WTC11 (cell line): ENCODE data around the gene ITPKB. TPM values are rescaled to one million over a fixed set of nuclear protein-coding genes. Genes with fewer than 3 reads are reported as not detected.

ENCODE experiments used
- ATAC-seq: fragments of 200-7000 bp; cut with Tn5 transposase; 2 replicates; pipeline ENCODE4 v1.10.0; 2021; ENCODE audit warnings: mild to moderate bottlenecking, moderate library complexity
- CTCF ChIA-PET: fragments of 300-600 bp; sonication (Branson Sonifier 250); formaldehyde crosslinking; loops from one replicate; lab custom pipeline; 2021; ENCODE audit warnings: antibody characterized with exemption; lab: Charles Lee
- POLR2A ChIA-PET: fragments of 350-600 bp; sonication (Branson Sonifier 250); formaldehyde crosslinking; loops from one replicate; lab custom pipeline; 2021; ENCODE audit warnings: antibody characterized with exemption; lab: Charles Lee
- DNase-seq: peaks from one replicate; pipeline ENCODE4 v3.0.0; 2021; ENCODE audit warnings: low spot score
- H3K27ac Mint-ChIP-seq: 2 replicates; pipeline ENCODE4 v1.8.0; 2021; ENCODE audit warnings: mixed read lengths
- H3K27me3 Mint-ChIP-seq: 2 replicates; pipeline ENCODE4 v1.8.0; 2021; ENCODE audit warnings: low read depth, mild to moderate bottlenecking, moderate library complexity, mixed read lengths
- H3K36me3 Mint-ChIP-seq: 2 replicates; pipeline ENCODE4 v1.8.0; 2021; ENCODE audit warnings: mixed read lengths
- H3K4me1 Mint-ChIP-seq: 2 replicates; pipeline ENCODE4 v1.8.0; 2022; ENCODE audit warnings: mixed read lengths
- H3K4me3 Mint-ChIP-seq: 2 replicates; pipeline ENCODE4 v1.8.0; 2021; ENCODE audit warnings: mild to moderate bottlenecking, moderate library complexity, mixed read lengths
- H3K9me3 Mint-ChIP-seq: 2 replicates; pipeline ENCODE4 v1.8.0; 2021; ENCODE audit warnings: mixed read lengths
- AFF4 ChIP-seq: sonication (generic); formaldehyde crosslinking; IDR thresholded peaks from 2 replicates; pipeline ENCODE4 v1.8.1; 2023; ENCODE audit warnings: mild to moderate bottlenecking, missing genetic modification reagents, borderline replicate concordance
- ARID4B ChIP-seq: sonication (generic); formaldehyde crosslinking; IDR thresholded peaks from 2 replicates; pipeline ENCODE4 v1.8.0; 2023; ENCODE audit warnings: missing genetic modification reagents, mild to moderate bottlenecking, borderline replicate concordance
- ATF1 ChIP-seq: sonication (generic); formaldehyde crosslinking; IDR thresholded peaks from 2 replicates; pipeline ENCODE4 v1.8.1; 2023; ENCODE audit warnings: mild to moderate bottlenecking, moderate library complexity, missing genetic modification reagents
- ATF2 ChIP-seq: sonication (generic); formaldehyde crosslinking; IDR thresholded peaks from 2 replicates; pipeline ENCODE4 v1.8.1; 2022; ENCODE audit warnings: low read depth, missing genetic modification reagents, borderline replicate concordance
- CREM ChIP-seq: sonication (generic); formaldehyde crosslinking; IDR thresholded peaks from 2 replicates; pipeline ENCODE4 v1.8.1; 2022; ENCODE audit warnings: mild to moderate bottlenecking, missing genetic modification reagents, moderate library complexity
- E2F5 ChIP-seq: sonication (generic); formaldehyde crosslinking; IDR thresholded peaks from 2 replicates; pipeline ENCODE4 v1.8.1; 2022; ENCODE audit warnings: mild to moderate bottlenecking, moderate library complexity, missing genetic modification reagents
- GABPB1 ChIP-seq: sonication (generic); formaldehyde crosslinking; IDR thresholded peaks from 2 replicates; pipeline ENCODE4 v1.8.1; 2023; ENCODE audit warnings: mild to moderate bottlenecking, missing genetic modification reagents
- GRHL2 ChIP-seq: fragments of 250-450 bp; sonication (Bioruptor Pico); IDR thresholded peaks from 2 replicates; pipeline ENCODE4 v1.8.0; 2022; ENCODE audit warnings: mild to moderate bottlenecking, moderate library complexity; ENCODE audit not compliant: insufficient replicate concordance, severe bottlenecking
- GTF2I ChIP-seq: fragments of 250-450 bp; sonication (Bioruptor Pico); conservative IDR thresholded peaks from 2 replicates; pipeline ENCODE4 v1.4.0; 2021; ENCODE audit warnings: mild to moderate bottlenecking
- MYBL2 ChIP-seq: sonication (generic); formaldehyde crosslinking; IDR thresholded peaks from 2 replicates; pipeline ENCODE4 v1.8.1; 2023; ENCODE audit warnings: mild to moderate bottlenecking, moderate library complexity, missing genetic modification reagents
- NFATC4 ChIP-seq: fragments of 250-450 bp; sonication (Bioruptor Pico); IDR thresholded peaks from 2 replicates; pipeline ENCODE4 v1.9.0; 2021; ENCODE audit warnings: mild to moderate bottlenecking
- PRRX2 ChIP-seq: fragments of 250-450 bp; sonication (Bioruptor Pico); IDR thresholded peaks from 2 replicates; pipeline ENCODE4 v1.8.0; 2021; ENCODE audit warnings: mild to moderate bottlenecking
- ZNF671 ChIP-seq: fragments of 250-450 bp; sonication (Bioruptor Pico); IDR thresholded peaks from 2 replicates; pipeline ENCODE4 v1.8.0; 2021; ENCODE audit warnings: mild to moderate bottlenecking
- ZSCAN18 ChIP-seq: fragments of 250-450 bp; sonication (Bioruptor Pico); IDR thresholded peaks from 2 replicates; pipeline ENCODE4 v2.1.2; 2022; ENCODE audit warnings: mild to moderate bottlenecking, moderate library complexity
- total RNA-seq: library from RNA; stranded (reverse); gene quantifications from 3 replicates; pipeline ENCODE4 v1.2.3, GENCODE V29; 2021
- TF ChIP-seq, protein P1 (sequence below): sonication (generic); formaldehyde crosslinking; IDR thresholded peaks from 2 replicates; pipeline ENCODE4 v1.8.0; 2022; ENCODE audit warnings: mild to moderate bottlenecking, missing genetic modification reagents

Gene ITPKB
- total RNA-seq, 1 experiment from 2014 or later = 15.6 TPM

DNA sequence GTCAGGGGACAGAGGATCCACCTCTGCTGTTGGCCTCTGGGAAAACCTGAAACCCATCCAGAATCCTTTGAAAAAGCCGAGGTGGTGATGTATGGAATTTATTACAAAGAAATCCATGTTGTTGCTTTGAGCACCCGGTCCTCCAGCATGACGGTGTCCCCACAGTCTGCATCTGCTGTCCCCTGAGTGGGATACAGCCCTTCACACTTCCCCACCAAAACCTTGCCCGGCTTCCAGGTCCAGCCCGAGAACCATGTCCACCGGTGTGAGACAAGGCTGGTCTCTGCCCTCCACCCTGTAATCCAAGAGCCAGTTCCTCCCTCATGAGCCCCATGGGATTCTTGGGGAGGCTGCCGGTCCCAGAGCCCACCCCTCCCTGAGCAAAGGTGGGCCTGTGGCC lies 120.1 kb downstream of the ITPKB start:
- CTCF ChIA-PET = no interaction called here
- H3K9me3 Mint-ChIP-seq = peaks cover 26% of the 10 kb centered on the region

DNA sequence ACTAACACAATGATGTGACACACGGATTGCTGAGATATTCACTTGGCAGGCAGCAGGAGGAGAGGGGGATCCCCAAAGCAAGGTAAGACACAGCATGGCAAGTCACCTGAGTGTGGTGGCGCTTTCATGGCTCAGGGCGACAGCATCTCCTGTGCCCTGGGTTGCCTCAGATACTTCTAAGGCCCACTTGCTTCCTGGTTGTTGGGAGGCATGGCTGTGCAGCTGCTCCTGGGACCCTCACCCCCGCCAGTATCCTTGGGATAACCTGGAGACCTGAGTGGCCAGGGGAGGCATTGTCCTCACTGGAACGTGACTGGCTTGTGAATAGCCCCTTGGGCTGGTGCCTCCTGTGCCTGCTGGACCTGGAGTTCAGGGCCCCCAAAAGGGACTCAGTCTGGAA lies 120.7 kb downstream of the ITPKB start:
- no peak for ATAC-seq
- Mint-ChIP-seq H3K4me3 (no peak overlapping the region), H3K9me3 (peaks cover 33% of the 10 kb centered on the region), H3K27ac (no peak overlapping the region), H3K27me3 (peaks cover 8% of the 10 kb centered on the region), H3K4me1 (no peaks in the 10 kb centered on the region), H3K36me3 (no peaks in the 10 kb centered on the region)
- ChIA-PET CTCF (interaction anchor here (2.6 kb wide), 1 partner anchor 8 kb away, joined by 9 read pairs; no protein-coding TSS in a partner anchor), POLR2A (no interaction called here)
- no peak for DNase-seq
- TF ChIP-seq GTF2I (CRISPR knock-in tag) (no peak), CREM (CRISPR knock-in tag) (no peak), ZSCAN18 (CRISPR knock-in tag) (no peak), AFF4 (no peak), GABPB1 (CRISPR knock-in tag) (no peak), GRHL2 (CRISPR knock-in tag) (no peak), ATF1 (CRISPR knock-in tag) (no peak), ATF2 (CRISPR knock-in tag) (no peak)

More for the DNA sequence above, 120.1 kb downstream of the ITPKB start:
- H3K4me1 Mint-ChIP-seq = no peaks in the 10 kb centered on the region
- H3K27ac Mint-ChIP-seq = no peak overlapping the region
- no peak for DNase-seq
- no peak overlapping the region for H3K4me3 Mint-ChIP-seq
- H3K36me3 Mint-ChIP-seq = no peaks in the 10 kb centered on the region
- peaks cover 8% of the 10 kb centered on the region for H3K27me3 Mint-ChIP-seq
- ATAC-seq = no peak
- POLR2A ChIA-PET = no interaction called here
- no peak for TF ChIP-seq PRRX2 (CRISPR knock-in tag)
- TF ChIP-seq, protein P1, sequence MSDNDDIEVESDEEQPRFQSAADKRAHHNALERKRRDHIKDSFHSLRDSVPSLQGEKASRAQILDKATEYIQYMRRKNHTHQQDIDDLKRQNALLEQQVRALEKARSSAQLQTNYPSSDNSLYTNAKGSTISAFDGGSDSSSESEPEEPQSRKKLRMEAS (CRISPR knock-in tag) = no peak
- TF ChIP-seq MYBL2 (CRISPR knock-in tag) = no peak
- TF ChIP-seq ARID4B = no peak
- TF ChIP-seq E2F5 (CRISPR knock-in tag) = no peak
- TF ChIP-seq ZSCAN18 (CRISPR knock-in tag) = no peak
- no peak for TF ChIP-seq ZNF671 (CRISPR knock-in tag)
- no peak for TF ChIP-seq NFATC4
